HG03097 (cell line): ENCODE data around the gene ZFYVE16.
"Not testable (repeated sequence)": the region's sequence is repeated elsewhere in the genome, so short reads cannot be mapped to it uniquely, and the experiment has no call there.

ENCODE experiments used
- ATAC-seq: cut with Tn5 transposase; IDR thresholded peaks from one replicate; pipeline ENCODE4 v1.9.1; 2021; ENCODE audit not compliant: unreplicated experiment, low FRiP score

The ZFYVE16 gene

GRCh38 chr5:80487444-80487828 is 79.6 kb downstream of the ZFYVE16 start:
- no peak for ATAC-seq

DNA sequence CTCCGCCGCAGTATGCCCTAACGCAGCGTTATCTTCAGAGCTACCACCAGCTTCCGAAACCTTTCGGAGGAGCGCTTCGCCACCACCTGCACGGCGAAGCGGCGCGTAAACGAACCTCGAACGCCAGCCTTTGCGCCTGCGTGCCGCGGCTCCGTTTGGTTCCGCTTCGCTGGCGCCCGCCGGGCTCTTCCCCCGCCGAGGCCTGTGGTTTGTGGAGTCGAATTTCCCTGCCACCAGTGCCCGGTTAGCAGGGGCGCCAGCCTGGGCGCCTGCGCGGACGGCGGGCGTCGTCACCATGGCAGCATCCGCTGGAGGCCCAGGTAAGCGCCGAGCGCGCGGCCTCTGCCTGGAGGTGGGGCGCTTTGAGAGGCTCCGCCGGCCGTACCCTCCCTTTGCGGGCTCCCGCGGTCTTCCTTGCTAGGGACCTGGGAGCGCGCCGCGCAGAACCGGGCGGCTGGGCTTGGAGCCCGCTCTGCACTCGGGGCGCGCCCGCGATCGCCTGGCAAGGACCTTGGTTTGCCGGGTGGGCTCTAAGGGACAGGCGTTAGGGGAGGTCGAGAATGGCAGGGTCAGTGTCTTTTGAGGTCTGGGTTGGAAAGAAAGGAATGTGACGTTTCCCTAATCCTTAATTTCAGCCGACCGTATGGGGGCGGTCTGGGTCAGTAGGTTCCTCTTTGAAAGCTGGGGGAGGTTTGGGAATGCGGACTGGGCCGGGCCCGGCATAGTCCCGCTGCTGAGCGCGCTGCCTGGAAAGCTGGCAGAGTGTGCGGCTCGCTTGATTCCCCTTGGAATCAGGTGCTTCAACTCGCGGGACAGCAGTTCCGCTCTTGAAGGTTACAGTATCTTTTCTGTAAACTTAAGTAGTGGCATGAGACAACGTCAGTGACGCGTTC is 80.2 kb downstream of the ZFYVE16 start, which contains the start of gene FAM151B:
Gene FAM151B, plus strand, starts transcription at position 272 of the 893 bp plus-strand sequence. Its CDS starts 24 bp downstream, at position 296.
- ATAC-seq: peak; percentile 81

DNA sequence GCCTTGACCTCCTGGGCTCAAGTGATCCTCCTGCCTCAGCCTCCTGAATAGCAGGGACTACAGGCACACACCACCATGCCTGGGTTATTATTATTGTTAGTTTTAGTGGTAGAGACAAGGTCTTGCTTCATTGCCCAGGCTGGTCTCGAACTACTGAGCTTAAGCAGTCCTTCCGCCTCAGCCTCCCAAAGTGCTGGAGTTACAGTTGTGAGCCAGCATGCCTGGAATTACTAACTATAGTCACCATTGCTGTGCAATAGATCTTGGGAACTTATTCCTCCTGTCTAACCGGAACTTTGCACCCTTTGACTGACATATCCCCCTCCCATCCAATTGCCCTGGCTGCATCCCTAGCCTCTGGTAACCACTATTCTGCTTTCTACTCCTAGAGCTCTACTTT is 83.4 kb downstream of the ZFYVE16 start:
- ATAC-seq: no peak

DNA sequence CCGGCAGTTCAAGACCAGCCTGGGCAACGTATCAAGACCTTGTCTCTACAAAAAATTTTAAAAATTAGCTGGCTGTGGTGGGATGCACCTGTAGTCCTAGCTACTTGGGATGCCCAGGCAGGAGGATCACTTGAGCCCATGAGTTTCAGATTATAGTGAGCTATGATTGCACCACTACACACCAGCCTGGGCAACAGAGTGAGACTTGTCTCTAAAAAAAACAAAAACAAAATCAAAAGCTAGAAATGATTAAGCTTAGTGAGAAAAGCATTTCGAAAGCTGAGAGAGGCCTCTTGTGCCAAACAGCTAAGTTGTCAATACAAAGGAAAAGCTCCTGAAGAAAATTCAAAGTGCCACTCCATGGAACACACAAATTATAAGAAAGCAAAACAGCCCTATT is 84.9 kb downstream of the ZFYVE16 start:
- ATAC-seq: no peak

DNA sequence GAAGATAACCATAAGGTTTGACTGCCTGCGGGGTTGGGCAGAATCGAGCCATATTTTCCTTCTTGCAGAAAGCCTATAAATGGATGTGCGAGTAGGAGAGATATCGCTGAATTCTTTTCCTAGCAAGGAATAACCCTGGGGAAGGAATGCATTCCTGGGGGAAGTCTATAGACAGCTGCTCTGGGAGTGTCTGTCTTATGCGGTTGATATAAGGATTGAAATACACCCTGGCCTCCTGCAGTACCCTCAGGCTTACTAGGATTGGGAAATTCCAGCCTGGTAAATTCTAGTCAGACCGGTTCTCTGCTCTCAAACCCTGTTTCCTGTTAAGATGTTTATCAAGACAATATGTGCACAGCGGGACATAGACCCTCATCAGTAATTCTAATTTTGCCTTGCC is 85.6 kb downstream of the ZFYVE16 start:
- not testable (repeated sequence) for ATAC-seq

- no peak for ATAC-seq
These were observed 88.0 kb downstream of the ZFYVE16 start for GRCh38 chr5:80495891-80496290.

DNA sequence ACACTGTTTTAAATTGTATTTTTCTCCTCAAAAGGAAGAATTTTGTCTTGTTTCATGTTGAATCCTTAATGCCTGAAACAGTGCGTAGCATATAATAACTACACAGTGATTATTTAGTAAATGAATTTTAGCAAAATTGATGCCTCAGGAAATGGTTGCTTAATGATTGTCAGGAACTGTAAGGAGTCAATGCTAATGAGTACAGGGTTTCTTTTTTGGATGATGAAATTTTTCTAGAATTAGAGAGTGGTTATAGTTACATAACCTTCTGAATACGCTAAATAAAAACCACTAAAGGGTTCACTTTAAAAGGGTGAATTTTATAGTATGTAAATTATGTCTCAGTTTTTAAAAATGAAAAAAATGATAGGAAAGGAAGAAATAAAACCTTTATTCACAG is 94.9 kb downstream of the ZFYVE16 start:
- no peak for ATAC-seq

GRCh38 chr5:80503641-80504040 is 95.8 kb downstream of the ZFYVE16 start:
- no peak for ATAC-seq

GRCh38 chr5:80504833-80505232 is 97.0 kb downstream of the ZFYVE16 start:
- no peak for ATAC-seq

DNA sequence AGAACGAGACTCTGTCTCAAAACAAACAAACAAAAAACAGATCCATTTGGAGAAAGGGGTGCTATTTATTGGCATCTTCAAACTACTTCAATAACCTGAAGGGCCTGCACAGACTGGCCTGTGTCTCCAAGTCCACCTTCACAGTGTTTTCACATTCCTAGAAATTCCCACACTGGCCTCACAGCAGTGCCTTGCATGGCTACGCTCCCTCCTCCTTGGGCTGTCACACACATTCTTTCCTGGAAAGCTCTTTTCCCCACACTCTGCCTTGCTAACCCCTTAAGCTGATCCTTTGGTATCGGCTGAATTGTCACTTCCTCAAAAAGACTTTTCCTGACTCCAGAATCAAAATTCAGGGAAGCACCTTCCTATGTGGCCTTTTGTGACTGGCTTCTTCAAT is 99.8 kb downstream of the ZFYVE16 start:
- ATAC-seq: no peak

GRCh38 chr5:80508844-80509243 is 101.0 kb downstream of the ZFYVE16 start:
- no peak for ATAC-seq

DNA sequence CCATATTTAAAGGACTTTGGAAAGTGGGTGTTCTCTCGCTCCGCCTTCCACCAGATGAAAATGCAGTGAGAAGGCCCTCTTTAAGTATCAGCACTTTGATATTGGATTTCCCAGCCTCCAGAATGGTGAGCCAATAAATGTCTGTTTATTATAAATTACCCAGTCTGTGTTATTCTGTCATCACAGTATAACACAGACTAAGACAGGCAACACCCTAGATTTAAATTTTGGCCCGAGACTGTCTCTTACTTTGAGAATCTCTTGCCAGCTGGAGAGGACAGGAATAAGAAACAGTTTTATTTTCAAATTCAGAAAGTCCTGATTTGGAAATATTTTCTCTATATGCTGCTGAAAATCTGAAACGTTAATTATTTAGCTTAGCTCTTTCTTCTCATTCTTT is 101.5 kb downstream of the ZFYVE16 start:
- no peak for ATAC-seq

DNA sequence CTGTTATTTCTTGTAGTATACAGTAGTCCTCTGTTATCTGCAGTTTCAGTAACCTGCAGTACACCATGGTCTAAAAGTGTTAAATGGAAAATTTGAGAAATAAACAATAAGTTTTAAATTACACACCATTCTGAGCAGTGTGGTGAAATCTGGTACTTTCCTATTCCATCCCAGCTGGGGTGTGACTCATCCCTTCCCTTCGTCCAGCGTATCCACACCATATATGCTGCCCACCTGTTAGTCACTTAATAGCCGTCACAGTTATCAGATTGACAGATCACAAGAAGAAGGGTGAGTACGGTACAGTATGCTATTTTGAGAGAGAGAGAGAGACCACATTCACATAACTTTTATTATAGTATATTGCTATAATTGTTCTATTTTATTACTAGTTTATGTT is 109.0 kb downstream of the ZFYVE16 start:
- ATAC-seq: no peak
